H1 (cell line): Measurements from ENCODE around the gene ERICH6.

ENCODE experiments used
- CTCF ChIP-seq, 3 experiments: IDR thresholded peaks; 1 replicate in 2 of 3; 2 replicates in 1 of 3; pipeline versions ENCODE4 v1.5.1 to v1.6.1; 2011; ENCODE audit warnings: low read length in 3 of 3, mild to moderate bottlenecking in 3 of 3, inconsistent platforms in 2 of 3, low read depth in 1 of 3, moderate library complexity in 1 of 3; ENCODE audit not compliant: insufficient read depth in 1 of 3; ENCODE audit errors: control extremely low read depth in 1 of 3
- EP300 ChIP-seq, 2 experiments: IDR thresholded peaks; 1 replicate in 1 of 2; 2 replicates in 1 of 2; pipeline ENCODE4 v1.6.1; 2011 to 2012; ENCODE audit warnings: low read depth in 2 of 2, low read length in 2 of 2, mild to moderate bottlenecking in 2 of 2, borderline replicate concordance in 1 of 2, inconsistent platforms in 1 of 2, moderate library complexity in 1 of 2
- JUN ChIP-seq: IDR thresholded peaks from 2 replicates; pipeline ENCODE4 v1.6.1; 2011; ENCODE audit warnings: low read depth, mild to moderate bottlenecking, improper control_type of control experiment, low read length
- POLR2A ChIP-seq, 2 experiments: IDR thresholded peaks; 1 replicate in 1 of 2; 2 replicates in 1 of 2; pipeline ENCODE4 v1.6.1; 2011; ENCODE audit warnings: low read depth in 2 of 2, low read length in 2 of 2, mild to moderate bottlenecking in 2 of 2; ENCODE audit errors: control extremely low read depth in 1 of 2
- SP1 ChIP-seq: IDR thresholded peaks from 2 replicates; pipeline ENCODE4 v1.6.1; 2011; ENCODE audit warnings: low read depth, low read length

- no peak for TF ChIP-seq CTCF (IDR thresholded peaks at IDR 0.05; ENCODE audit: control extremely low read depth in 1 of 3, insufficient read depth in 1 of 3, low read depth in 1 of 3, low read length in 3 of 3)
- no peak for TF ChIP-seq JUN
- TF ChIP-seq EP300 (IDR thresholded peaks at IDR 0.05; ENCODE audit: borderline replicate concordance in 1 of 2, low read depth in 2 of 2, low read length in 2 of 2): no peak
- no peak for TF ChIP-seq SP1
- TF ChIP-seq POLR2A (IDR thresholded peaks at IDR 0.05; ENCODE audit: control extremely low read depth in 1 of 2, low read depth in 2 of 2, low read length in 2 of 2): no peak
Observed at GRCh38 chr3:150733936-150734794, 30.4 kb upstream of the ERICH6 start.
